Ammon's horn (tissue), 1 donor: ENCODE results near the gene ZNF808.
"Not testable (repeated sequence)": the region's sequence is repeated elsewhere in the genome, so short reads cannot be mapped to it uniquely, and the experiment has no call there.

Source experiments
- DNase-seq: peaks from one replicate; pipeline ENCODE4 v3.0.0-alpha.2; 2016; ENCODE audit warnings: low spot score

Gene ZNF808

GRCh38 chr19:52527134-52527955, at the start of gene ZNF808:
Gene ZNF808 (plus strand): TSS chr19:52527668. CDS start chr19:52543285, 15,617 bp downstream.
- DNase-seq: peak; percentile 91

- not testable (repeated sequence) for DNase-seq
These were observed 43.2 kb upstream of the ZNF808 start for GRCh38 chr19:52484111-52484743.

- not testable (repeated sequence) for DNase-seq
These were observed 42.4 kb upstream of the ZNF808 start for GRCh38 chr19:52485064-52485463.

- not testable (repeated sequence) for DNase-seq
These were observed 41.8 kb upstream of the ZNF808 start for GRCh38 chr19:52485561-52486240.

GRCh38 chr19:52492201-52492993, 35.1 kb upstream of the ZNF808 start:
- no peak for DNase-seq

DNA sequence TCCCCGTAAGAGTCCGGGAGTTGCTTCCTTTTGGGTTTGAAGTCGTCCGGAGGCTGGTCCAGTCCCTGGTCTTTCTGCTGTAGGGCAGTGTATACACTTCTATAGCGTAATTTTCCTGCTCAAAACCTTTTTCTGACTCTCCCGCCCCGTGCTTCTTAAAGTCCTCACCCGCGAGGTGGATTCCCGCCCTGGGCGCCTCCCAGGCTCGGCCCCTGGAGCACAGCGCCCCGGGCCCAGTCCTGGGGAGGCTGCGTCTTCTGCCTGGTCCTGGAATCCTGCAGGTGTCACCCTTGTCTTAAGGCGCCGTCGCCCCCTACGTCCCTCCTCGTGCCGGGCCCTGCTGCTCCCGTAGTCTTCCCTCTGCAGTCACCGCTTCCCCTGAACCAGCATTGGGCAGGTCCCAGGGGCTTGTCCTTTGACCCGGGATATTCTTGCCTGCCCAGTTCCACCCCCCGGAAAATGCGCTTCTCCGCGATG, 34.4 kb upstream of the ZNF808 start:
- DNase-seq: no peak

DNA sequence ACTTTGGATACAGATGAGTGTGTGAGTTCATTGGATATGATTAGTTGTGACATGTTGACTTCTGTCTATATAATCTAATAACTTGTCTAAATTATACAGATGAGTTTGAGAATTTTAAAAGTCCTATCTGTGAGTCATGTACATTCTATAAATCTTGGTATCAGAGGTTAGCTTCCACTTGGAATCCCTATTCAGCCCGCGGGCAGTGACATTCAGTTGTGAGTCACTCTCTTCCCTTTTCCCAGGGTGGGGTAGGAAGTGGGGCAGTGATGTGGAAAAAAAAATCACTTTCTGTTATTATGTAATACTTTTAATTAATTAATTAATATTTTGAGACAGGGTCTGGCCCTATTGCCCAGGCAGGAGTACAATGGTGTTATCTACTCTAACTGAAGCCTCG, 33.0 kb upstream of the ZNF808 start:
- no peak for DNase-seq

- DNase-seq: no peak
These were observed 28.9 kb upstream of the ZNF808 start for GRCh38 chr19:52498571-52498970.

- DNase-seq: not testable (repeated sequence)
These were observed 27.0 kb upstream of the ZNF808 start for GRCh38 chr19:52500474-52500873.

DNA sequence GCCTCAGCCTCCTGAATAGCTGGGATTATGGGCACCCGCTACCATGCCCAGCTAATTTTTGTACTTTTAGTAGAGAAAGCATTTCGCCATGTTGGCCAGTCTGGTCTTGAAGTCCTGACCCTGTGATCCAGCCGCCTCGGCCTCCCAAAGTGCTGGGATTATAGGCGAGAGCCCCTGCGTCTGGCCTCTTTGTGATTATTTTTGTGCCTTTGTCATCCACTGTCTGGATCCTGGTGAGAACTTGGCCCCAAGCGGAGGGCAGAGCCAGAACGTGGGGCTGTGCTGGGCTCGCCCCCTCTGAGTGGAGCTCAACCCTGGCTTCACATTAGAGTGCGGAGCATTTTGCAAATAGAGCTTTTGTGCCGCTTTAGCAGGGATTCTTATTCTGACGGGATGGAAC, 26.5 kb upstream of the ZNF808 start:
- not testable (repeated sequence) for DNase-seq

GRCh38 chr19:52507266-52507665, 20.2 kb upstream of the ZNF808 start:
- DNase-seq: no peak

GRCh38 chr19:52516191-52516590, 11.3 kb upstream of the ZNF808 start:
- no peak for DNase-seq

DNA sequence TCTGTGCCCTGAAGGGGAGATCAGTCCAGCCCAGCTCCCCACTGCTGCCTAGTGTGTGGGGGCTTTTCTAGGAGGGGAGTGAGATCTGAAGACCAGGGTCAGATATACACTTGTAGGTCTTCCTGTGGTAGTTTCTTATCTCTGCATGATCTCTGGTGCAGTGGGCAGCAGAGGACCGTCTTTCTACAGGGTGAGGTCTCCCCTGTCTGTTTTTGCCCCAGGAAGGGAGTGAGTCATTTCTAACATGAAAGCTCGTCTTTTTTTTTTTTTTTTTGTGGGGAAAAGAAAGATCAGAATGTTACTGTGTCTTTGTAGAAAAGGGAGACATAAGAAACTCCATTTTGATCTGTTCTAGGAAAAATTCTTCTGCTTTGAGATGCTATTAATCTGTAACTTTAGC, 8.8 kb upstream of the ZNF808 start:
- no peak for DNase-seq

DNA sequence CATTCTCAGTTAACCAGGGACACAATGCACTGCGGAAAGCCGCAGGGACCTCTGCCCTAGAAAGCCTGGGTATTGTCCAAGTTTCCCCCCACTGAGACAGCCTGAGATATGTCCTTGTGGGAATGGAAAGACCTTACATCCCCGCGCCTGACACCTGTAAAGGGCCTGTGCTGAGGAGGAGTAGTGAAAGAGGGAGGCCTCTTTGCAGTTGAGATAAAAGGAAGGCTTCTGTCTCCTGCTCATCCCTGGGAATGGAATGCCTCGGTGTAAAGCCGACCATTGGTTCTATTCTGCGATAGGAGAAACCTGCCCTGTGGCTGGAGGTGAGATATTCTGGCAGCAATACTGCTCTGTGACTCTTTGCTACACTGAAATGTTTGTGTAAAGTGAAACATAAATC, 8.3 kb upstream of the ZNF808 start:
- DNase-seq: not testable (repeated sequence)

- DNase-seq: no peak
These were observed 7.5 kb upstream of the ZNF808 start for GRCh38 chr19:52520013-52520412.

GRCh38 chr19:52522551-52522950, 4.9 kb upstream of the ZNF808 start:
- DNase-seq: no peak

- no peak for DNase-seq
These were observed 3.4 kb upstream of the ZNF808 start for GRCh38 chr19:52524086-52524485.

- peak; percentile 15 for DNase-seq
These were observed 486 bp downstream of the ZNF808 start for GRCh38 chr19:52527956-52528351.

DNA sequence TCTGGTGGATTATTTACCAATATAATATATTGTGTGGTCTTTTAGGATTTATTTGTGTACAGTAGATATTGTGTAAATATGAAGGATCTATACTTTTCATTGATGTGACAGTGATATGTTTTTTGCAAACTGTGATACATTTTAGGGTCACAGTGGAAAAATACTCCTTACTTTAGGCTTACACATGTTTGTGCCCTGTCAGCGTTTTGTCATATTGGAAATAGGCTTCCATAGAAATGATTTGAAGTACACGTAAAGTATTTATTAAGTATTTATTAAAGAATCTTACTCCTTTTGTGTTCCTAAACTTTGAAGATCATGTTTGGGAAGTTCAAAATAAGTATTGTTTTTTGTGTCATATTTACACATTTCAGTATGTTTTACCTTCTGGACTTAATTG, 5.0 kb downstream of the ZNF808 start:
- DNase-seq: no peak

DNA sequence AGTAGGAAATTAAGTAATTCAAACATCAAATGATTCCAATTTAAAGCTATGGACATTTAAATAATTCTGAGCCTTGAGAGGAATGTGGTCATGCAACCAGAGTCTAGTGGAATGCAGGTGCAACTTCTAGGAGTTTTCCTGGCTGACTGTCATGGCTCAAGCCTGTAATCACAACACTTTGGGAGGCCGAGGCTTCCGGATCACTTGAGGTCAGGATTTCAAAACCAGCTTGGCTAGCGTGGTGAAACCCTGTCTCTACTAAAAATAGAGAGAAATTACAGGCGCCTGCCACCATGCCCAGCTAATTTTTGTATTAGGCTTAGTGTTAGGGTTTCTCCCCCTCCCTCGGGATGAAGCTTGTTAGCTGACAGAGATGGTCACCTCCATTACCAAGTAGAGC, 6.4 kb downstream of the ZNF808 start:
- DNase-seq: no peak

DNA sequence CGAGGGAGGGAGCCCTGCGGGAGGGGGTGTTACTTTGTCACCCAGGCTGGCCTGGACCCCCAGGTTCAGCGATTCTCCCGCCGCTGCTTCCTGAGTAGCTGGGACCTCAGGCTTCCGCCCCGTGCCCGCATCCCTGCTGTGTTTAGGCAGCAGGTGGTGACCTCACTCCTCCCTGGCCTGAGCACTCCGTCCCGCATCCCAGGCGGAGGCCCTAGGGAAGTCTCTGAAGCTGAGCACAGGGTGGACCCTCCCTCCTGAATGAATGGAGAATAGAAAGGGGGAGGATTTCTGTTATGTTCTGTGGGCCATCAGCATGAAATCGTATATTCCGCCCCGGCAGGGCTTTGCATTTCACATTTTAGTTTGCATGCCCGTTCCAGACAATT, 7.9 kb downstream of the ZNF808 start:
- DNase-seq: not testable (repeated sequence)
